ENCODE measurements around the gene CWC27. TPM values are rescaled to one million over a fixed set of nuclear protein-coding genes. Genes with fewer than 3 reads are reported as not detected.

CWC27 gene
- total RNA-seq, 1 donor from 2014 or later, result 29.3 TPM

DNA sequence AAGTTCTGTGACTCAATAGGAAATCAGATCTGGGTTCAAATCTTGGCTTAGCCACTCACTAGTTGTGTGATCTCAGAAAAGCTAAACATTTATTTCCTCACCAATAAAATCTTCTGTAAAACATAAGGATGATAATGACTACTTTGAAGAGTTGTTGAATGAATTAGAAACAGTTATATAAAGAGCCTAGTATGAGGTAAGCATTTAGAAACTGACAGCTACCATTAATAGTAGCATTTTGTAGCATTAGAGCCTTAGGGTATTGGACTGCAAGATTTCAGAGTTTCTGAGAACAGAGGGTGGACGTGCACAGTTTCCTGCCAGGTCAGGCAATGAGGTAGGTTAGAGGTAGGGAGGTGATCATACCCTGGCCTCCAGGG lies 293.2 kb downstream of the CWC27 start:
- intact Hi-C loops (cut with micrococcal nuclease), result no loop called here

DNA sequence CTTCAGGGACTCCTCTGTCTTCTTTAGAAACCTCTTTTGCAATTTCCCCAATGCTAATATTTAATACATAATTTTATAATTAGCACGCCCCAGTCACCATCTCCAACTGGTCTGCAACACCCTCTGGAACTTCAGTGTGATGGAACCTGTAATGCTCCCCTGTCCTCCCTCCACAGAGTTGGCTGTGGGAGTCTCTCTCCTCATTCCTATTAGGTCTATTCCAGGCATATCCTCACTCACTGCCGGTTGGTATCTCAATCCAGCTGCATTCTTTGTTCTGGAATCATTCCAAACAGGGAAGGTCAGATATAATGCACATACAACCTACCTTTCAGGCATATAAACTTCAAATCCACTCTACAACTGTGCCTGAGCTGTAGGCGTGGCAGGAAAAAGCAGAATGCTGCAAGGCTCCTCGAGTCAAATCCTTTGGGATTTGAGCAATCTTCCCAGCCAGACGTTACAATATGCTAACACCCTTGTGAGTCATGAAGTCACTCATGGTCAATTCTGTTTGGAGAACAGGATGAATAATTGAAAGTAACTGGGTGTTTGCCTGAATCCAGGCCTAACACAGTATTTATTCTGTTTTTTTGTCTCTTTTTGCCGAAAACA lies 293.8 kb downstream of the CWC27 start:
- intact Hi-C loops (cut with micrococcal nuclease), result no loop called here

DNA sequence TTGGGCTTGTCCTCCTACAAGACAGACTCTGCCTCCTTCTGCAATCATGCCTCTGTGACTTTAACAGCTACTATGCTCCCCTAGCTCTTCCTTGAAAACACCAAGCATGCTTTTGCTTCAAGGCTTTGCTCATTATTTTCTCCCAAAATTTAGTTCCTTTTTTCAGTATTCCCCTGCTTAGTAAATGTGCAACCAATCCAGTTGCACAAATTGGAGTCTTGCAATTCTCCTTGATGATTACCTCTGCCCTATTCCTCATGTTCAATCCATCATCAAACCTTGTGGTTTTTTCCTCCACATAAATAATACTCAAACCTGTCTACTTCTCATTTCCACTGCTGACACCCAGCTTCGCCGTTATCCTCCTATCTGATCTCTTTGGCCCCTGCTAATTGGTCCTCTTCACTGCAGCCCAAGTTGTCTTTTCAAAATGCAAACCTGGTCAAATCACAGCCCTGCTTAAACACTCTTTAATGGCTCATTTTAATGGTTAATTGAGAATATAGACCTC lies 296.3 kb downstream of the CWC27 start:
- intact Hi-C loops (cut with micrococcal nuclease), result no loop called here

DNA sequence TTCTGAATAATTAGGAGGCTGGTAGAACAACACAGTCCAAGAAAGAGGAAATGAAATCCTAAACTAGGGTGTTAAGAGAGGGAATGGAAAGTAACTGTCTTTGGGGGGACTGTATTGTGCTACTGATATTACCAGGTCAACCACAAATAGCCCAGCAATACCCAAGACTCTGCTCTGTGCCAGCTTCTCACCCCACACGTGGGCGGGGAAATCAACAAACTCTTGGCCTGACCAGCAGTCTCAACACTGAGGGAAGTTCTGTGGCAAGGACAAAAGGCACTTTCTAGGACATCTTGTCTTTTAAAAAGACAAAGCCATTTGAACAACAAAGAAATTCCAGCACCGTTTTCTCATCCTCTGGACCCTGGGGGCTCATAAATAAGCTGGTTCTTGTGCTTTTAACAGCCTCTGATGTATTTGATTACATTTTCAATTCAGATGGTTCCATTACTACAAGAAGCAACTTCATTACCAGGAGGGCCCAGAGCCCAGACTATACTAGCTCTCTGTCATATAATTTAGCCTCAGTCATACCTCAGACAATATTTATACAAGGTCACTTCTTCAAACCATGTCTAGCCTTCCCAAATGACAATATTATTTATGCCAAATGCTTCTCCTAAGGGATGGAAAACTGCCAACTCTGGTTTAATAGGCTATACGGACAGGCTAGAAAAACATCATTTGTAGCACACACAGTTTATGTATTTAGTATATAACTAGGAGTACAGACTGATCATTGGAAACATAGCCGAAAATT lies 297.8 kb downstream of the CWC27 start:
- intact Hi-C loops (cut with micrococcal nuclease), result no loop called here

DNA sequence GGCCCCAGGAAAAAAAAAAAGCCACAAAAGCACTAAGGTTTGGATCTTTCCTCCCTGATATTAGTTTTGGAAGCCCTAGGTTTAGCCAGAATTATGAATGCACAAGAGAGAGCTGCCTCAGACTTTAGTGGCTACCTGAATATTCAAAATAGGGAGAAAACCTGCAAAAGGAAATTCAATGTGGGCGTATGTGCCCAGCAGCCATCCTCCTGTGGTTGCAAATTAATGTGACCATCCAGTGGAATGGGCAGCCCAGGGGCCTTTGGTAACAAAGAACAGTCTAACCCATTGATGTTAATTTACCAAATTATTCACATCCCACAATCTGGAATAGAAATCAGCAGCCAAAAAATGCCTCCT lies 298.4 kb downstream of the CWC27 start:
- intact Hi-C loops (cut with micrococcal nuclease), result no loop called here

Other genes with a start within 250 kb of the CWC27 start
- not detected in 2 replicates for gene SHISAL2B, start 78.4 kb upstream of the CWC27 start, total RNA-seq
- 22.3 and 23.5 TPM in 2 replicates for gene SREK1IP1, start 239 bp upstream of the CWC27 start, total RNA-seq